OCI-LY3 (cell line): ENCODE measurements around the gene RFX3.

ENCODE experiments used
- CTCF ChIP-seq: fragments of 200-600, 300-600 bp; sonication (generic); IDR thresholded peaks from 2 replicates; pipeline ENCODE4 v1.5.1; 2014; ENCODE audit warnings: antibody characterized with exemption, low read length, low read depth
- EZH2phosphoT487 ChIP-seq: fragments of 200-600 bp; shearing (Covaris generic); IDR thresholded peaks from 2 replicates; pipeline ENCODE4 v1.6.1; 2018; ENCODE audit warnings: antibody characterized with exemption, mixed run types, low read depth

GRCh38 chr9:3247211-3247610 lies 278.6 kb downstream of the RFX3 start:
- TF ChIP-seq CTCF, result no peak
- TF ChIP-seq EZH2phosphoT487, result no peak
